Stimulated activated CD4-positive, alpha-beta T cell treated with anti-CD3 and anti-CD28 coated beads, Interleukin-15, amount 100 ng/mL, for 24 hours (primary cell): Measurements from ENCODE around the gene TMEM179B.

Experiments
- DNase-seq: peaks from one replicate; pipeline ENCODE4 v3.0.0-alpha.2; 2020

Gene TMEM179B

GRCh38 chr11:62839050-62839945, 52.1 kb downstream of the TMEM179B start, which contains the start of gene WDR74:
Gene WDR74, minus strand, starts transcription at chr11:62839590. Its CDS starts 20 bp downstream, at chr11:62839570.
- DNase-seq: peak; percentile 94
